PC-3 (cell line): ENCODE results near the gene SLC7A7. TPM values are rescaled to one million over a fixed set of nuclear protein-coding genes. Genes with fewer than 3 reads are reported as not detected.
"Not testable (repeated sequence)": the region's sequence is repeated elsewhere in the genome, so short reads cannot be mapped to it uniquely, and the experiment has no call there.

Source experiments
- ATAC-seq: fragments of 200-7000 bp; cut with Tn5 transposase; 2 replicates; pipeline ENCODE4 v1.9.1; 2020; ENCODE audit warnings: mild to moderate bottlenecking, moderate library complexity
- BruUV-seq: library from RNA; stranded (reverse); fragments of 400-500 nt; replicated peaks from 2 replicates; lab custom pipeline; 2021; lab: Mats Ljungman, UMichigan
- CTCF ChIA-PET: fragments of 300-600 bp; sonication (Branson Sonifier 250); formaldehyde crosslinking; loops from one replicate; lab custom pipeline; 2022; ENCODE audit warnings: antibody characterized with exemption; lab: Charles Lee
- POLR2A ChIA-PET: fragments of 300-600 bp; sonication (Branson Sonifier 250); formaldehyde crosslinking; loops from one replicate; lab custom pipeline; 2022; ENCODE audit warnings: antibody characterized with exemption; ENCODE audit not compliant: unreplicated experiment; lab: Charles Lee
- DNase-seq: peaks from one replicate; pipeline ENCODE4 v3.0.0-alpha.2; 2015
- H2AFZ ChIP-seq: fragments of 300-600 bp; sonication (generic); 2 replicates; pipeline ENCODE4 v1.6.0; 2016; ENCODE audit warnings: antibody characterized with exemption, low read length
- H3F3A ChIP-seq: fragments of 300-600 bp; sonication (generic); one replicate; pipeline ENCODE4 v1.6.0; 2017; ENCODE audit warnings: antibody characterized with exemption, low read length, control low read depth, mild to moderate bottlenecking; ENCODE audit not compliant: unreplicated experiment
- H3K27ac ChIP-seq: fragments of 300-600 bp; sonication (generic); 2 replicates; pipeline ENCODE4 v1.5.1; 2016; ENCODE audit warnings: mild to moderate bottlenecking, low read length
- H3K27me3 ChIP-seq: fragments of 300-600 bp; sonication (generic); 2 replicates; pipeline ENCODE4 v1.6.1; 2016; ENCODE audit warnings: low read length, mixed read lengths
- H3K36me3 ChIP-seq: fragments of 300-600 bp; sonication (generic); 2 replicates; pipeline ENCODE4 v1.6.1; 2016; ENCODE audit warnings: low read depth, mixed run types, low read length, mixed read lengths
- H3K4me1 ChIP-seq: fragments of 300-600 bp; sonication (generic); 2 replicates; pipeline ENCODE4 v1.5.1; 2016; ENCODE audit warnings: low read length; ENCODE audit not compliant: insufficient read depth
- H3K4me2 ChIP-seq: fragments of 300-600 bp; sonication (generic); 2 replicates; pipeline ENCODE4 v1.6.0; 2016; ENCODE audit warnings: low read length
- H3K4me3 ChIP-seq: fragments of 300-600 bp; sonication (generic); 2 replicates; pipeline ENCODE4 v1.5.1; 2016; ENCODE audit warnings: mild to moderate bottlenecking, low read length, mixed read lengths
- H3K79me2 ChIP-seq: fragments of 300-600 bp; sonication (generic); 2 replicates; pipeline ENCODE4 v1.6.1; 2017; ENCODE audit warnings: low read length, mixed read lengths
- H3K9ac ChIP-seq: fragments of 300-600 bp; sonication (generic); 2 replicates; pipeline ENCODE4 v1.6.0; 2016; ENCODE audit warnings: mild to moderate bottlenecking, low read length
- H3K9me2 ChIP-seq: fragments of 300-600 bp; sonication (generic); replicated peaks from 2 replicates; pipeline ENCODE4 v1.6.1; 2016; ENCODE audit warnings: mixed run types, low read length, mixed read lengths
- H3K9me3 ChIP-seq: fragments of 300-600 bp; sonication (generic); 2 replicates; pipeline ENCODE4 v1.6.1; 2016; ENCODE audit warnings: low read length, mixed read lengths
- H4K20me1 ChIP-seq: fragments of 300-600 bp; sonication (generic); 2 replicates; pipeline ENCODE4 v1.6.1; 2016; ENCODE audit warnings: low read length, mixed read lengths
- CTCF ChIP-seq: fragments of 300-600 bp; sonication (generic); conservative IDR thresholded peaks from 2 replicates; pipeline ENCODE4 v1.5.1; 2017; ENCODE audit warnings: antibody characterized with exemption, low read depth, mild to moderate bottlenecking, low read length
- EZH2 ChIP-seq: fragments of 300-600 bp; sonication (generic); IDR thresholded peaks from one replicate; pipeline ENCODE4 v1.6.1; 2017; ENCODE audit warnings: antibody characterized with exemption, mild to moderate bottlenecking, low read length; ENCODE audit not compliant: unreplicated experiment
- EZH2phosphoT487 ChIP-seq: fragments of 300-600 bp; sonication (generic); IDR thresholded peaks from 2 replicates; pipeline ENCODE4 v1.6.1; 2018; ENCODE audit warnings: mild to moderate bottlenecking, antibody characterized with exemption, low read length, borderline replicate concordance
- intact Hi-C: fragments of 100-400 bp; cut with micrococcal nuclease; formaldehyde crosslinking; loops from 2 replicates; pipeline ENCODE4 v1.9.0; 2023
- total RNA-seq: library from RNA; depleted of rRNA; stranded (reverse); fragments of >200 nt; gene quantifications from 2 replicates; pipeline ENCODE4 v1.2.3, GENCODE V29; 2014

SLC7A7 gene
- total RNA-seq, 1 experiment from 2014 or later = not detected

GRCh38 chr14:22737052-22737451 is 78.2 kb downstream of the SLC7A7 start:
- ATAC-seq (no peak), DNase-seq (no peak)
- Histone ChIP-seq H3K4me1 (no peaks in the 10 kb centered on the region), H3K9ac (no peak overlapping the region), H3K36me3 (no peaks in the 10 kb centered on the region), H3K4me2 (no peak overlapping the region), H2AFZ (no peak overlapping the region), H3K27ac (no peak overlapping the region), H3K27me3 (no peaks in the 10 kb centered on the region), H3F3A (no peaks in the 10 kb centered on the region), H4K20me1 (no peaks in the 10 kb centered on the region), H3K4me3 (no peak overlapping the region), H3K79me2 (no peaks in the 10 kb centered on the region), H3K9me2 (no peaks in the 10 kb centered on the region), H3K9me3 (no peaks in the 10 kb centered on the region)
- intact Hi-C loops = no loop called here
- BruUV-seq = no TSS peak
- ChIA-PET POLR2A (no interaction called here), CTCF (no interaction called here)
- TF ChIP-seq CTCF (no peak), EZH2 (no peak), EZH2phosphoT487 (no peak)

- intact Hi-C loops, H2AFZ ChIP-seq, H3K4me3 ChIP-seq, H3K9ac ChIP-seq, H4K20me1 ChIP-seq, H3K9me3 ChIP-seq, H3K27me3 ChIP-seq, H3F3A ChIP-seq, H3K9me2 ChIP-seq, ATAC-seq, POLR2A ChIA-PET, H3K36me3 ChIP-seq, H3K4me2 ChIP-seq, H3K79me2 ChIP-seq, BruUV-seq, H3K4me1 ChIP-seq, H3K27ac ChIP-seq, DNase-seq, CTCF ChIA-PET: not testable (repeated sequence)
These were observed 78.9 kb downstream of the SLC7A7 start for GRCh38 chr14:22736384-22736783.

GRCh38 chr14:22735096-22735495 is 80.1 kb downstream of the SLC7A7 start:
- no TSS peak for BruUV-seq
- no peak overlapping the region for H3K4me3 ChIP-seq
- H3F3A ChIP-seq = no peaks in the 10 kb centered on the region
- POLR2A ChIA-PET = no interaction called here
- CTCF ChIA-PET = no interaction called here
- H3K79me2 ChIP-seq = no peaks in the 10 kb centered on the region
- H3K36me3 ChIP-seq = no peaks in the 10 kb centered on the region
- no peak overlapping the region for H3K27ac ChIP-seq
- no peak overlapping the region for H2AFZ ChIP-seq
- no peak overlapping the region for H3K4me2 ChIP-seq
- H4K20me1 ChIP-seq = no peaks in the 10 kb centered on the region
- TF ChIP-seq CTCF = no peak
- no peak for TF ChIP-seq EZH2phosphoT487
- TF ChIP-seq EZH2 = no peak
- no peak for DNase-seq
- H3K27me3 ChIP-seq = no peaks in the 10 kb centered on the region
- intact Hi-C loops = no loop called here
- no peak overlapping the region for H3K9ac ChIP-seq
- no peaks in the 10 kb centered on the region for H3K4me1 ChIP-seq
- no peak for ATAC-seq
- H3K9me2 ChIP-seq = no peaks in the 10 kb centered on the region
- H3K9me3 ChIP-seq = no peaks in the 10 kb centered on the region
